HG02981 (cell line): ENCODE measurements around the gene SNW1.

Source experiments
- ATAC-seq: cut with Tn5 transposase; IDR thresholded peaks from one replicate; pipeline ENCODE4 v1.9.1; 2021; ENCODE audit warnings: mild to moderate bottlenecking, moderate library complexity; ENCODE audit not compliant: unreplicated experiment

Gene SNW1

DNA sequence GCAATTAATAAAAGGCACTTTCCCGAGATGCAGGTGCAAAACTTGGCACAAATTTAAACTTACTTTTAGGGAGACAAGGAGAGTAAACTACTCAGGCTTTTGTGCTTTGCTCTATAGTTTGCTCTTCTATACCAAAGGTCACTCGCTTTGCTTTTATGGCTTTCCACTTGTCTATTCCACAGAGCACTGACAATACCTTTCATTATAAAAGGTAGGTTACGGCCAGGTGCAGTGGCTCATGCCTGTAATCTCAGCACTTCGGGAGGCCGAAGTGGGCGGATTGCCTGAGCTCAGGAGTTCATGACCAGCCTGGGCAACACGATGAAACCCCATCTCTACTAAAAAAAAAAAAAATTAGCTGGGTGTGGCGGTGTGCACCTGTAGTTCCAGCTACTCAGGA, 86.0 kb downstream of the SNW1 start:
- no peak for ATAC-seq

DNA sequence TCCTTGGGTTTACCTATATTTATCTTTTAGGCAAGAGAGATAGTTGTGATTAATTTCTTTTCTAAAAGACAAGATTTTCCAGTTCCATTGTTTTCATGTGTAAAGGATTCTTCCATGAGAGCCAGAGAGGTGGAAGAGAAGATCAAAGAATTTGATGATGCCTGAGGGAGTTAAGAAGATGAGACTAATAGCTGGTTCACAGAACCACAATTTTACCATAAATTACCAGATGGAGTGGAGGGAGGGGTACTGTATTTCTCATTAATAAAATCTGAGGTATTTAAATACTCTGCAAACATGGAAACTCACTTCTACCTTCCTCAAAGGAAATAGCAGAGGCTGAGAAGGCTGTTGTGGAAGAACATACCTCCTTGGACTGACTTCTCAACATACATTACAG, 87.8 kb downstream of the SNW1 start:
- ATAC-seq: no peak
